ENCODE measurements around the gene ZNF768.

ZNF768 gene

GRCh38 chr16:30526137-30526822 is at the start of gene ZNF768:
TSS of gene ZNF768 (minus strand) at chr16:30526566. CDS start at chr16:30526413, 153 bp downstream.
- peak; percentile 31 for DNase-seq (ENCODE audit: low spot score)

GRCh38 chr16:30574678-30575077 is 48.3 kb upstream of the ZNF768 start:
- DNase-seq (ENCODE audit: low spot score) = no peak

DNA sequence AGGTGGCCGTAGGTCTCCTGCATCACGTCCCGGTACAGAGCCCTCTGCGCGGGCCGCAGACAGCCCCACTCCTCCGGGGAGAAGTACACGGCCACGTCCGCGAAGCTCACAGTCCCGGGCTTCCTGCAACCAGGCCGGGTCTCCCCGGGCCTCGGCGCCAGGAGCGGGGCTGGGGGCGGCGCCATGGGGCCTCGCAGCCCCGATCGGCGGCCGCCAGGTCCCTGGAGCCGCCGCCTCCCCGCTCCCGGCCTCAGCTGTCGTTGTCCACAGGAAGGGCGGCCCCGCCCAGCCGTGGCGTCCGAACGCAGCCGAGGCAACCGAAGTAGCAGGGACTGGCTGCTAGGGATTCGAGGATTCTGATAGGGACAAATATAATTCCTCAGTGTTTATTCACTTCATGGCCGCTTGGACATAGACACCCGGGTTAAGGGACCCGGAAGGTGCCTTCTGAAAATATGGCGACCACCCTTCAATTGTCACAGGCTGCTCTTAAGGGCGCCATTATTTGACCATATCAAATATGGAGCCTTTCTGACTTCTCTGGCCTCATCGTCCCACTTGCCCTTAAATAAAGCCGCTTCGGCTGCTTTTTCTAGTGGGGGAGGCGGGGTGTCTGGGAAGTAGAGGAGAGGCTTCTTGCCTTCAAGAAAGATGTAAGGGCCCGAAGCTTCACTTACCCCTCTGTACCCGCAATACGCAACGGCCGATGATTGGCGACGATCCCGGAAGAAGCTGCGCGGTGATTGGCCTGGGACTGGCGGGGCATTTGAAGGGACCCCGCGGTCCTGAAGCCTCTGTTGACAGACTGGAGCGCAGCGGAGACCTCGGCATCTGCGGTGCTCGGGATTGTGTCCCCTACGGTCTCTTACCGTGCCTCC is 45.3 kb upstream of the ZNF768 start, which contains the start of gene ZNF688:
Gene ZNF688, minus strand, starts transcription at position 270 of the 878 bp plus-strand sequence. Its CDS starts 85 bp downstream, at position 185.
- peak; percentile 99 for DNase-seq (ENCODE audit: low spot score)

DNA sequence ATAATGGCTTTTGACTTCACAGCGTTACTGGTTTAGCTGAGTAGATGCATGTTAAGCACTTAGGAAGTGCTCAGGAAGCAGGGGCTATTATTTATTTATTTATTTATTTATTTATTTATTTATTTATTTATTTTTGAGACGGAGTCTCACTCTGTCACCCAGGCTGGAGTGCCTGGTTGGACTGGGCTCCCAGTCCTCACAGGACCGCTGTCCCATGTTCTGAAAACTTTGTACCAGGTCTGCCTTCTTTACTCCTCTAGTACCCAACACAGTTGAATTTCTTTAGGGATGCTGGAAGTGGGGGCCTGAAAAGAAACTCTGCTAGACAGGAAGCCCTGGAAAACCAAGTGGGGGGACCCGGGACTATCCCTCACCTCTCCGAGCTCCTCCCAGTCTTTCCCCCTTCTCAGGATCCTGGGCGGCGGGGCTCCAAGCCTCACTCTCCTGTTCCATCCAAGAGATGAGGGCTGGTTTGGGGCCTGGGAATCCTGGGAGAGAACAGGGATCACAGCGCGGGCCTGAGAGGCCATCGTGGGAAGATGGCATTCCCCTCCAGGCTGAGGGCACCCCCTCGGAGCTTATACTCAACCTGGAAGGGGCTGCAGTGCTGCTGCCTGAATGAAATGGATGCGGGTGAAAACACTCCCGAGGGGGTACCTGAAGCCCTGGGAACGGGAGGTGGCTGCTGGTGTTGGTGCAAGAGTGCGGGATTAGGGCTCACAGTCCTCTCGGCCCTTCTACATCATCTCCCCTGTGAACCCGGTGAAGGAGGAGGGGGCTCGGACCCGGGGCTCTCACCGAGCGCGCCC is 44.5 kb upstream of the ZNF768 start:
- no peak for DNase-seq (ENCODE audit: low spot score)

- DNase-seq (ENCODE audit: low spot score) = no peak
Observed at GRCh38 chr16:30569746-30570635, 43.6 kb upstream of the ZNF768 start.

GRCh38 chr16:30569281-30569680 is 42.9 kb upstream of the ZNF768 start:
- no peak for DNase-seq (ENCODE audit: low spot score)

GRCh38 chr16:30567991-30568638 is 41.7 kb upstream of the ZNF768 start:
- peak; percentile 79 for DNase-seq (ENCODE audit: low spot score)

DNA sequence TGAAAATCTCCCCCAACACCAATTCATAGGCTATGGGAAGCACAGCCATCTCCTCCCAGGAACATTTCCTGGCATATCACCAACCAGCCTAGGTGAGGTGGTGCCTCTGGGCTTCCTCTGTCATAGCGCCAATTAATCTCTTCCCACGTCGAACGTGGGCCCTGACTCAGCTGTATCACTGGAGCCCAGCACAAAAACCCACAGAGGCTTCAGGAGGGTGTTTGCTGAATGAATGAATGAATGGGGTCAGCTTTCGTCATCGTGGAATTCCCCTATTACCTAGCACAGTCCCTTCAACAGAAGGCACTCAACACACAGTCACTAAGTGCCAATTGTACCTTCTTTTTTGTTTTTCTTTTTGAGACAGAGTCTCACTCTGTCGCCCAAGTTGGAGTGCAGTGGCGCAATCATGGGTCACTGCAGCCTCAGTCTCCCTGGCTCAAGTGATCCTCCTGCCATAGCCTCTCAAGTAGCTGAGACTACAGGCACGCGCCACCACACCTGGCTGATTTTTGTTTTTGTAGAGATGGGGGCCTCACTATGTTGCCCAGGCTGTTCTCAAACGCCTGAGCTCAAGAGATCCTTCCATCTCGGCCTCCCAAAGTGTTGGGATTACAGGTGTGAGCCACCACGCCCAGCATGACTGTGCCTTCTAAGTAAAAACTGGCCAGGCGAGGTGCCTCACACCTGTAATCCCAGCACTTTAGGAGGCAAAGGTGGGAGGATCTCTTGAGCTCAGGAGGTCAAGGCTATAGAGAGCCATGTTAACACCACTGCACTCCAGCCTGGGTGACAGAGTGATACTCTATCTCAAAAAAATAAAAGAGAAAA is 41.0 kb upstream of the ZNF768 start:
- DNase-seq (ENCODE audit: low spot score) = peak; percentile 18

DNA sequence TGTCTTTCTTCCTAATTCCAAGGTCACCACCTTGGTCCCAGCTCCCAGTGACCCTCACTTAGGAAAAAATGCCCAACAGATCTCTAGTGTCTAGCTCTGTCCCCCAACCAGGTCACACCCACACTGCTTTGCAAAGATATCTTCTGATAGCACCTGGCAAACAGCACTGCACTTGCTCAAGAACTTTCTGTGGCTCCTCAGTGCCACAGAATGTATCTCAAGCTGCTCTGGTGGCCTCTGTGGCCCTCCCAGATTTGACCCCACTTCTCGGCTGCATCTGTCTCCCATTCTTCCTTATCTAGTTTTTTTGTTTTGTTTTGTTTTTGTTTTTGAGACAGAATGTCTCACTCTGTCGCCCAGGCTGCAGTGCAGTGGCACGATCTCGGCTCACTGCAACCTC is 40.2 kb upstream of the ZNF768 start:
- DNase-seq (ENCODE audit: low spot score) = no peak

DNA sequence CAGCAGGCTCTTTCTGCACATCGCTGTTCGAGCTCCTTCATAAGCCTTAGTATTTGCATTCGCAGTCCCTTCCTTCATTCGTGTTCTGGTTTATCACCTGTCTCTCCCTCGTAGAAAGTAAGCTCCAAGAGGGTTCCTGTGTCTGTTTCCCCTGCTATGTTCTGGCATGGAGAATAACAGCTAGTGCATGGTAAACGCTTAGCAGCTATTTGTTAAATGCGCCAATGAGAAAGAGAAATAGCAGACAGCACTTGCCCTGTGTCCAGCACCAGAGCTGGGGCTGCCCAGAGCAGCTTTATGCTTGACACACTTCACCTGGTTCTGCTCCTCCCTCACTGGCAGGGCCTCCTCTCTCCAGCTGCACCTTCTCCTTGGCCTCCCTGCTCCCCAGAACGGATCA is 39.6 kb upstream of the ZNF768 start:
- no peak for DNase-seq (ENCODE audit: low spot score)

GRCh38 chr16:30565526-30565925 is 39.2 kb upstream of the ZNF768 start:
- DNase-seq (ENCODE audit: low spot score) = no peak

DNA sequence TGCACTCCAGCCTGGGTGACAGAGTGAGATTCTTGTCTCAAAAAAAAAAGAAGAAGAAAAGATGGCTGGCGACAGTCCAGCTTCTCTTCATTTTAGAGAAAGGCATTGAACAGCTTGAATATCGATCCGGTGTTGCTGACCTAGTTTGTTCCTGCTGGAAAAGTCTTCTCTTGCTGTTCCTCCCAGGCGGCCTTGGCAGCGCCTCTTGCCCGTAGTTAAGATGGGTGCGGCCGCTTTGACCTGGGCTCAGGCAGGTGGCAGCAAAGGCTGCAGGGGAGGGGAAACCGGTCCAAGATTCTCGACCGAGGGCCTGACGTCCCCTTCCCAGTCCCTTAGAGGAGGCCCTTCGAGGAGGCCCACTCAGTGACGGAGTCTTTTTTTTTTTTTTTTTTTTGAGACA is 35.7 kb upstream of the ZNF768 start:
- no peak for DNase-seq (ENCODE audit: low spot score)

DNA sequence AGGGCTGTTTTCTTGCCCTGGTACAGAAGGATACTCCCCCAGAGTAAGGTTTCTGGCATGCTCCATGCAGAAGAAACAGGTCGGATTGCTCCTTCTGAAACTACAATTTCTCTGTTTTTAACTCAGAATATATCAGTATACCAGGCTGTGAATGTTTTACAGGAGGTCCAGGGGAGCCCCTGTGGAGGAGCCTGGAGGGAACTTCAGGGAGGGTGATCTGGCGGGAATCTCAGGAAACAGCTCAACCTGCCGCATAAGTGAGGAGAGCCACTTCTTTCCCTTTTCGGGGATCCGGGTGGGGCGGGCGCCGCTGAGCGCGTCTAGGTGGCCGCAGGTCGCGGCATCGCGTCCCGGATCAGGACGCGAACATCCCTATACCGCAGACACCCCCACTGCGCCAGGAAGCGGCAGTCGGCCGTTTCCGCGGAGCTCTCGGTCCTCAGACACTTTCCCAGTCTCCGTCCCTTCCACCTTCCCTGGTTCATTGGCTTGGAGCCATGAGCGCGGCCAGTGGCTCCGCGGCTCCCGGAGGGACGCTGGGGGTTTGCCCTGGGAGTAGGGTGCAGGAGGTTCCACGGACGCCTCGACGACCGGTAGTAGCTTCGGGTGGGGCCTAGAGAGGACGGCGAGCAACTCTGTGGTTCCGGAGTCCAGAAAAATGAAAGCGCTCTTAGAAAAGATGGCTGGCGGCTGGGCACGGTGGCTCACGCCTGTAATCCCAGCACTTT is 34.9 kb upstream of the ZNF768 start:
- no peak for DNase-seq (ENCODE audit: low spot score)

- no peak for DNase-seq (ENCODE audit: low spot score)
Observed at GRCh38 chr16:30559690-30560089, 33.3 kb upstream of the ZNF768 start.

GRCh38 chr16:30558789-30559377 is 32.5 kb upstream of the ZNF768 start:
- DNase-seq (ENCODE audit: low spot score) = no peak

DNA sequence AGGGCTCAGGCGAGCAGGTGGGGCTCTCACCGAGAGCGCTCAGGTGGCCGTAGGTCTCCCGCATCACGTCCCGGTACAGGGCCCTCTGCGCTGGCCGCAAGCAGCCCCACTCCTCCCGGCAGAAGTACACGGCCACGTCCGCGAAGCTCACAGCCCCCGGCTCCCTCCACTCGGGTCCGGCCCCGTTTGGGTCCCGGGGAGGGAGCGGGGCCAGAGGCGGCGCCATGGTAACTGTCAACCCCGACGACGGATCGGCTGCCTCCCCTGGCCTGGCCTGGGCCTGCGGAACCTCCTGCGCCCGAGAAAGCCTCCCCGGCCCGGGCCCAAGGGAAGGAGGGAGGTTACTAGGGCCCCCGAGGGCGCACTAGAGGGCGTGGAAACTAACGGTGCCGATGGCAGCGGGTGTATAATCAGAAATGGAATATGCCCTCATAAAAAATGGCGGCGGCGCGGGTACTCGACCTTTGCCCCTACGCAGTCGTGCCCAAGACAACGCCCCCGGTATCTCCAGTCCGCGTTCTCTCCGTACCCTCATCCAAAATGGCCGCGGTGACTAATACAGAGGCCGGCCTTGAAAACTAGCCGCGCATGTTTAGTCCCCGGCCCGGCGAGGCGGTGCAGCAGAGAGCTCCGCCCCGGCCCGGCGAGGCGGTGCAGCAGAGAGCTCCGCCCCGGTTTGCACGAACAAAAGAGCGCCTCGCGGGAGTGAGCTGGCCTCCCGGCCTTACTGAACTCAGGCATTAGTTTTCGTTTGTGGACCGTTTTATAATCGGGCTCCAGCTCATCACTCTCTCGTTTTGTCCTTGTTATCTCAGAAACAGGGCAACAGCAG is 31.8 kb upstream of the ZNF768 start, which contains the start of gene ZNF764:
Gene ZNF764, minus strand, starts transcription at position 418 of the 832 bp plus-strand sequence. Its CDS starts 192 bp downstream, at position 226.
- DNase-seq (ENCODE audit: low spot score) = peak; percentile 98

DNA sequence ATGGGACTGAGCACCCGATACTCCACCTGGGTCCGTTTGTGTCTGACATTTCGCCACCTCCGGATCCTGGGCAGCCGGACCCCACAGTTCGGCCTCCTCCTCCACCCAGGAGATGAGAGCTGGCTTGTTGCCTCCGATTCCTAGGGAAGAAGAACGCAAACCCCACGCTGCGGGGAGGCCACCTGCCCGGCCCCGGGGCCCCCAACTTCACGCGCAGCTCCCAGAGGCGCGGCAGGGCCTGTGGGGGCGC is 31.3 kb upstream of the ZNF768 start:
- peak; percentile 48 for DNase-seq (ENCODE audit: low spot score)

GRCh38 chr16:30556125-30556473 is 29.7 kb upstream of the ZNF768 start:
- DNase-seq (ENCODE audit: low spot score) = no peak
